Activated naive CD4-positive, alpha-beta T cell treated with anti-CD3 and anti-CD28 coated beads, Interleukin-2, amount 10 ng/mL, durations not matched to agents 7 days and 5 days (primary cell): ENCODE measurements around the gene CFAP92.

Experiments used
- CTCF ChIA-PET: fragments of 350-600 bp; sonication (Branson Sonifier 250); formaldehyde crosslinking; loops from one replicate; lab custom pipeline; 2021; ENCODE audit warnings: antibody characterized with exemption; lab: Charles Lee
- DNase-seq: peaks from one replicate; pipeline ENCODE4 v3.0.0-alpha.2; 2020
- H3K27ac Mint-ChIP-seq: one replicate; pipeline ENCODE4 v1.8.0; 2021; ENCODE audit warnings: mild to moderate bottlenecking, moderate library complexity, mixed read lengths
- H3K27me3 Mint-ChIP-seq: one replicate; pipeline ENCODE4 v1.8.0; 2021; ENCODE audit warnings: mild to moderate bottlenecking, mixed read lengths
- H3K36me3 Mint-ChIP-seq: one replicate; pipeline ENCODE4 v1.8.0; 2021; ENCODE audit warnings: mixed read lengths
- H3K4me1 Mint-ChIP-seq: one replicate; pipeline ENCODE4 v1.8.0; 2021; ENCODE audit warnings: mixed read lengths
- H3K4me3 Mint-ChIP-seq: one replicate; pipeline ENCODE4 v1.8.0; 2021; ENCODE audit warnings: mild to moderate bottlenecking, moderate library complexity, mixed read lengths
- H3K9me3 Mint-ChIP-seq: one replicate; pipeline ENCODE4 v1.8.0; 2021; ENCODE audit warnings: mixed read lengths

The CFAP92 gene

DNA sequence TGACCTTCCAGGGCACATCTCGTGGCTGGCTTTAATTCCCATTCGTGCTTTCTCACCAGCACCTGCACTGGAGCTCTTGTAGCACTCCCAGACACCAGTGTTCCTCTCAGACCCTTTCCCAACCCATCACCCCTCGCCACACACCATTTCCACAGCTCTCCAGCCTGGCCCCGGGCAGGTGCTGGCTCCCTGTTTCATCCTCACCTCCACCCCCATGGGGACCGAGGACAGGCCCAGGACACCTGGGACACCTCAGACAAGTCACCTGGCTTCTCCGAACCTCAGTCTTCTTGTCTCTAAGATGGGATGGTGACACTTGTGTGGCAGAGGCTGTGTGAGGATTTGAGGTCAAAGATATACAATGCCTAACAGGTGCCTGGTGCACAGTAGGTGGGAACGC lies 39.3 kb upstream of the CFAP92 start:
- Mint-ChIP-seq H3K27me3 (peaks cover 31% of the 10 kb centered on the region), H3K27ac (no peak overlapping the region), H3K9me3 (no peaks in the 10 kb centered on the region), H3K4me3 (no peak overlapping the region), H3K36me3 (no peaks in the 10 kb centered on the region), H3K4me1 (peaks cover 18% of the 10 kb centered on the region)
- DNase-seq: no peak
- CTCF ChIA-PET: no interaction called here

DNA sequence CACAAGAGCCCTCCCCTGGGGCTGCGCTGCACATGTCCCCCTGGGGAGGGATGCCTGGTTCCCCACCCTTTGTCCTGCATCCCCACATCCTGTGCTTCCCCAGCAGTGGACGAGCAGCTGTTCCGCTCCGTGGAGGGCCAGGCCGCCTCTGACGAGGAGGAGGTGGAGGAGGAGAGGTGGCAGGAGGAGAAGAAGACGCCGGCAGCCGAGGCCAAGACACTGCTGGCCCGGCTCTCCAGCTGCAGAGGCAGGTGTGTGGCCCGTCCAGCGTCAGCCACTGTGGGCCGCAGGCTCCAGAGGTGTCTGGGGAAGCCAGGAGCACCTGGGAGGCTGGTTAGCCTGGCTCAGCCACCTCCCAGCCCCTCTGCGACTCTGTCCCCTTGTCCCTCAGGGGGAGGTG lies 38.8 kb upstream of the CFAP92 start:
- Mint-ChIP-seq H3K9me3 (no peaks in the 10 kb centered on the region), H3K4me1 (peaks cover 18% of the 10 kb centered on the region), H3K27me3 (peaks cover 31% of the 10 kb centered on the region), H3K36me3 (no peaks in the 10 kb centered on the region), H3K4me3 (no peak overlapping the region), H3K27ac (no peak overlapping the region)
- DNase-seq: no peak
- CTCF ChIA-PET: interaction anchor here (0.5 to 0.7 kb wide), 3 partner anchors 11 to 641 kb away, joined by 3 to 4 read pairs (median 3); no protein-coding TSS in a partner anchor

GRCh38 chr3:129031476-129032215 lies 37.8 kb upstream of the CFAP92 start:
- no peak overlapping the region for H3K4me3 Mint-ChIP-seq
- H3K9me3 Mint-ChIP-seq: no peaks in the 10 kb centered on the region
- H3K36me3 Mint-ChIP-seq: no peaks in the 10 kb centered on the region
- peaks cover 20% of the 10 kb centered on the region for H3K4me1 Mint-ChIP-seq
- peaks cover 30% of the 10 kb centered on the region for H3K27me3 Mint-ChIP-seq
- CTCF ChIA-PET: interaction anchor here (1.6 kb wide), 1 partner anchor 215 kb away, joined by 5 read pairs; no protein-coding TSS in a partner anchor
- DNase-seq: no peak
- no peak overlapping the region for H3K27ac Mint-ChIP-seq

GRCh38 chr3:129030611-129031010 lies 36.7 kb upstream of the CFAP92 start:
- DNase-seq: no peak
- H3K9me3 Mint-ChIP-seq: no peaks in the 10 kb centered on the region

DNA sequence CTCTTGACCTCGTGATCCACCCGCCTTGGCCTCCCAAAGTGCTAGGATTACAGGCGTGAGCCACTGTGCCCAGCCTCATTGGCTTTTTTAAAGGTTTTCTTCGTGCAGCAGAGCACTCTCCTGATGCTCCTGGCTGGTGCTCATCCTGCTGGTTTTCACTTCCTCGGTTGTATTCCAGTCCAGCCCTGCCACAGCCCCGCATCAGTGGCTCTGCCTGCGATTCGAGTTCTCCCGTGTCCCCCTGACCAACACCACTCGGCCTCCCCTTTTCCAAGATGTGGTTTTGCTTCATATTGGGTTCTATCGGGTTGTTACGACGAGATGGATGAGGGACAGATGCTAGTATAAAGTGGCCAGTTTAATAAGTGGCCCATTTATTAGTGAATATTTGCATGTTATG lies 35.0 kb upstream of the CFAP92 start:
- Mint-ChIP-seq H3K9me3 (no peaks in the 10 kb centered on the region), H3K36me3 (peaks cover 1% of the 10 kb centered on the region), H3K4me3 (no peak overlapping the region), H3K27me3 (peaks cover 38% of the 10 kb centered on the region), H3K27ac (no peak overlapping the region), H3K4me1 (peaks cover 23% of the 10 kb centered on the region)
- DNase-seq: no peak
- CTCF ChIA-PET: interaction anchor here (1.3 to 4.1 kb wide), 5 partner anchors 12 to 216 kb away, joined by 6 to 47 read pairs (median 8); no protein-coding TSS in a partner anchor

More at GRCh38 chr3:129030611-129031010, 36.7 kb upstream of the CFAP92 start:
- no peak overlapping the region for H3K27ac Mint-ChIP-seq
- H3K4me1 Mint-ChIP-seq: peaks cover 19% of the 10 kb centered on the region
- CTCF ChIA-PET: interaction anchor here (0.6 to 1.6 kb wide), 6 partner anchors 16 to 216 kb away, joined by 3 to 5 read pairs (median 4); no protein-coding TSS in a partner anchor
- H3K36me3 Mint-ChIP-seq: peaks cover 1% of the 10 kb centered on the region
- peaks cover 26% of the 10 kb centered on the region for H3K27me3 Mint-ChIP-seq
- H3K4me3 Mint-ChIP-seq: no peak overlapping the region

DNA sequence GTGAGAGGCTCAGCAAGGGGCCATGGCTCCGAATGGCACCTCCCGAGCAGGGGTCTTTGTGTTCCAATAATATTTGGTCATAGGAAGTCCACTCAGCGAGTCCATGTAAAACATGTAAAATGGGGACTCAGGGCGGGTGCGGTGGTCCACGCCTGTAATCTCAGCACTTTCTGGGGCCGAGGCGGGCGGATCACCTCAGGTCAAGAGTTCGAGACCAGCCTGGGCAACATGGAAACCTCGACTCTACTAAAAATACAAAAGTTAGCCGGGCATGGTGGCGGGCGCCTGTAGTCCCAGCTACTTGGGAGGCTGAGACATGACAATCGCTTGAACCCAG lies 33.6 kb upstream of the CFAP92 start:
- Mint-ChIP-seq H3K27me3 (peaks cover 37% of the 10 kb centered on the region), H3K4me3 (peak overlapping the region; percentile 72), H3K9me3 (no peaks in the 10 kb centered on the region), H3K4me1 (peaks cover 23% of the 10 kb centered on the region), H3K36me3 (peaks cover 1% of the 10 kb centered on the region), H3K27ac (no peak overlapping the region)
- CTCF ChIA-PET: interaction anchor here (0.7 to 4.1 kb wide), 16 partner anchors 11 to 219 kb away, joined by 3 to 47 read pairs (median 4); no protein-coding TSS in a partner anchor
- no peak for DNase-seq

GRCh38 chr3:129026728-129027543 lies 33.1 kb upstream of the CFAP92 start:
- CTCF ChIA-PET: interaction anchor here (0.6 to 4.1 kb wide), 15 partner anchors 10 to 220 kb away, joined by 3 to 47 read pairs (median 5); no protein-coding TSS in a partner anchor
- H3K9me3 Mint-ChIP-seq: no peaks in the 10 kb centered on the region
- peaks cover 27% of the 10 kb centered on the region for H3K4me1 Mint-ChIP-seq
- peak overlapping the region; percentile 72 for H3K4me3 Mint-ChIP-seq
- H3K36me3 Mint-ChIP-seq: peaks cover 1% of the 10 kb centered on the region
- peak; percentile 96 for DNase-seq
- peaks cover 38% of the 10 kb centered on the region for H3K27me3 Mint-ChIP-seq
- H3K27ac Mint-ChIP-seq: peak overlapping the region; percentile 85

GRCh38 chr3:129025691-129026435 lies 32.0 kb upstream of the CFAP92 start:
- no peak for DNase-seq
- Mint-ChIP-seq H3K9me3 (no peaks in the 10 kb centered on the region), H3K27me3 (peaks cover 32% of the 10 kb centered on the region), H3K36me3 (peaks cover 1% of the 10 kb centered on the region), H3K4me3 (peak overlapping the region; percentile 72), H3K27ac (peak overlapping the region; percentile 55), H3K4me1 (peaks cover 29% of the 10 kb centered on the region)
- CTCF ChIA-PET: interaction anchor here (0.9 to 4.1 kb wide), 9 partner anchors 9 to 221 kb away, joined by 3 to 47 read pairs (median 8); no protein-coding TSS in a partner anchor

DNA sequence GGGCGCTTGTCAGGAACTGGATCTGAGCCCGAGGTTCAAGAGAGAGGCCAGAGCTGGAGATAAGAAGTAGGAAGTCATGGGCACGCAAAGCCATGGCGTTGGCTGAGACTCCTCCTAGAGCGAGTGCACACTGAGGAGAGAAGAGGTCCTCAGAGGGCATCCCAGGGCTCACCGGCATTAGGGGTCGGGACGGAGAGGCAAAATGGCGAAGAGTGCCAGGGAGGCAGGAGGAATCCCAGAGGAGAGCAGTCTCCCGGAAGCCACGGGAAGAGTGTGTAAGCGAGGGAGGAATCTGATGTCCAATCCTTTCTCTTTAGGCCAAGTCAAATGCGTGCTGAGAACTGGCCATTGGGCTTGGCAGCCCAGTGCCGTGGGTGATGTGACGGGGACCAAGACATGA lies 31.2 kb upstream of the CFAP92 start:
- no peak overlapping the region for H3K4me3 Mint-ChIP-seq
- no peak overlapping the region for H3K27ac Mint-ChIP-seq
- peaks cover 29% of the 10 kb centered on the region for H3K4me1 Mint-ChIP-seq
- peaks cover 1% of the 10 kb centered on the region for H3K36me3 Mint-ChIP-seq
- CTCF ChIA-PET: interaction anchor here (1.0 to 4.1 kb wide), 3 partner anchors 9 to 55 kb away, joined by 3 to 47 read pairs (median 18); no protein-coding TSS in a partner anchor
- peaks cover 26% of the 10 kb centered on the region for H3K27me3 Mint-ChIP-seq
- no peak for DNase-seq
- no peaks in the 10 kb centered on the region for H3K9me3 Mint-ChIP-seq

DNA sequence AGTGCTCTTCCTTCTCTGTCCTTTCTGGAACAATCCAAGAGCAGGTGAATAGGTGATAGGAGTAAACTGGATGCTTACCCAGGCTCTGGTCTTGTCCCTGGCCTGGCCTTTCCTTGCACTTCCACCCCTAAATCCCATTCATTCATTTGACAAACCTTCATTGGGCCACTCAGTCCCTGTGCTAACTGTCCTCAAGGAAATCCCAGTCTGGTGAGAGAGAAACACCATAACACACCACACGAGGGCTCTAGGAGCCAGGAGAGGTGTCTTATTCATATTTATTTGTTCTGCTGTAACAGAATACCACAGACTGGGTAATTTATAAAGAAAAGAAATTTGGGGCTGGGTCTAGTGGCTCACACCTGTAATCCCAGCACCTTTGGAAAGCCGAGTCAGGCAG lies 30.0 kb upstream of the CFAP92 start:
- Mint-ChIP-seq H3K36me3 (peaks cover 1% of the 10 kb centered on the region), H3K4me1 (peaks cover 29% of the 10 kb centered on the region), H3K9me3 (no peaks in the 10 kb centered on the region), H3K4me3 (no peak overlapping the region), H3K27me3 (peaks cover 26% of the 10 kb centered on the region), H3K27ac (no peak overlapping the region)
- no peak for DNase-seq
- CTCF ChIA-PET: interaction anchor here (1.5 kb wide), 1 partner anchor 54 kb away, joined by 3 read pairs; no protein-coding TSS in a partner anchor

DNA sequence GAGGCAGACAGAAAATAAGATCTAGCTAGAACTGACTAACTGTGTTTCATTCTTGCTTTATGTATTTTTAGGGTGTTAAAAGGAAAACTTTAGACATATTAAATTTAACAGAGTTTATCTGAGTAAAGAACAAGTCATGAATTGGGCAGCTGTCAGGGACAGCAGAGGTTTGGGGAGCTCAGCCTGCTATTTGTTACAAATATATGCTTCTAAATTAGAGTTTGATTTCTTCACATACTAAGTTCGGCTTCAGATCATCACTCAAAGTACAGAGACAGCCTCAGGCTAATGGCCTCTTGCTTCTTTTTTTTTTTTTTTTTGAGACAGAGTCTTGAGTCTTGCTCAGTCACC lies 29.1 kb upstream of the CFAP92 start:
- Mint-ChIP-seq H3K9me3 (no peaks in the 10 kb centered on the region), H3K27me3 (peaks cover 29% of the 10 kb centered on the region), H3K36me3 (peaks cover 1% of the 10 kb centered on the region), H3K4me3 (no peak overlapping the region), H3K27ac (no peak overlapping the region), H3K4me1 (peaks cover 35% of the 10 kb centered on the region)
- DNase-seq: no peak
- CTCF ChIA-PET: interaction anchor here (0.8 to 1.5 kb wide), 5 partner anchors 19 to 223 kb away, joined by 3 to 4 read pairs (median 4); no protein-coding TSS in a partner anchor

DNA sequence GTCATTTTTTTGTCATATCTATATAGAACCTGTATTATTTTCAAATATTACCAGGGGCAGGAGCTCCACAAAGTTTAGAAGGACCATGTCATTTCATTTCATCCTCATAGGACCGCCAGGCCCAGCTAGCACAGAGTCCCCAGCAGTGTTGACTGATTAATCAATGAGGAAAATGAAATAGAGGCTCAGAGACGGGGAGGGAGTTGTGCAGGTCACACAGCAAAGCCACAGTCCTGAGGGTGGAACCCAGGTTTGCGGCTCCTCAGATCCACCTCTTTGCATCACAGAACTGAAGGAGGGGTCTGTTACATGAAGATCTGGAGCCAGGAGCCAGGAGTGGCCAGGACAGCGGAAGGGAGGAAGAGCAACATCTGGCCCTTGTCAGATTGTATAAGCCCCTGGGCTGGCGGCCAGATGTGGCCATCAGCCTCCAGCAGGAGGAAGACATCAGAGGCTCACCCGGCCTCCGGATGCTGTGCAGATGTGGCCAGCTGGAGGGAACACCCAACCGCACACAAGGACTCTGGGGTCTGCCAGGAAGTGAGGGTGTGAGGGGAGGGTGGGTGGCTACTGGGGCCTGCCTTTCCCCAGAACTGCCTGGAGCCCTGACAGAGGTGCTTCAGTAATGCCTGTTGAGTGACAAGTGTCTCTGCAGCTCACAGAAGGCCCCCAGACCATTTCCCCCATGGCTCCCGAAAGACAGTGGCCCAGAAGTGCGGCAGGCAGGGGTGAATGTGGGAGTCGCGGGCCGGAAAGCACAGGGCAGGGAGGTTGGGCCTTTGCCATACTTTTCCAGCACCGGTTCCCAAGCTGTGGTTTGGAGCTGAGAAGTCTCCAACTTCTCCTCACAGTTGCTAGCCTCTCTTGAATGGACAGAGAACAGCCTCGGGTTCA lies 28.5 kb upstream of the CFAP92 start:
- Mint-ChIP-seq H3K4me3 (no peak overlapping the region), H3K9me3 (no peaks in the 10 kb centered on the region), H3K36me3 (peaks cover 3% of the 10 kb centered on the region), H3K27me3 (peaks cover 29% of the 10 kb centered on the region), H3K4me1 (peaks cover 41% of the 10 kb centered on the region), H3K27ac (no peak overlapping the region)
- DNase-seq: no peak
- CTCF ChIA-PET: interaction anchor here (0.8 to 1.5 kb wide), 5 partner anchors 18 to 223 kb away, joined by 3 to 4 read pairs (median 4); no protein-coding TSS in a partner anchor
